ENCODE results near the gene IQCE.

The IQCE gene

GRCh38 chr7:2558629-2559282 lies at the start of gene IQCE:
IQCE (plus strand) TSS chr7:2558979; CDS start chr7:2559182, 203 bp downstream.
- Histone ChIP-seq H3K4me3 (ENCODE audit: low read depth, low read length) (peak within 1 kb of the TSS; percentile 73), H3K27me3 (replicated peaks) (no peaks in the 10 kb centered on the region), H3K36me3 (replicated peaks) (no peaks in the 10 kb centered on the region), H3K27ac (peak within 1 kb of the TSS; percentile 20)
- in situ Hi-C loops (cut with HindIII; ENCODE audit: low pct_ligation_motif_present, low sequenced_read_pairs) = no loop called here
- TF ChIP-seq CTCF (IDR thresholded peaks at IDR 0.05; ENCODE audit: low read depth, low read length, missing control alignments) = no peak
- DNase-seq = peak; percentile 75

GRCh38 chr7:2509298-2509906 lies 49.4 kb upstream of the IQCE start:
- DNase-seq = no peak
- in situ Hi-C loops (cut with HindIII; ENCODE audit: low pct_ligation_motif_present, low sequenced_read_pairs) = no loop called here
- no peak for TF ChIP-seq CTCF (IDR thresholded peaks at IDR 0.05; ENCODE audit: low read depth, low read length, missing control alignments)

GRCh38 chr7:2510130-2510776 lies 48.5 kb upstream of the IQCE start:
- DNase-seq = no peak

More at GRCh38 chr7:2509298-2509906, 49.4 kb upstream of the IQCE start:
- Histone ChIP-seq H3K36me3 (replicated peaks) (no peaks in the 10 kb centered on the region), H3K4me3 (ENCODE audit: low read depth, low read length) (no peak overlapping the region), H3K27ac (no peak overlapping the region), H3K27me3 (replicated peaks) (no peaks in the 10 kb centered on the region)

GRCh38 chr7:2510909-2511768 lies 47.6 kb upstream of the IQCE start:
- in situ Hi-C loops (cut with HindIII; ENCODE audit: low pct_ligation_motif_present, low sequenced_read_pairs) = no loop called here
- Histone ChIP-seq H3K27ac (no peak overlapping the region), H3K27me3 (replicated peaks) (no peaks in the 10 kb centered on the region), H3K4me3 (ENCODE audit: low read depth, low read length) (no peak overlapping the region), H3K36me3 (replicated peaks) (no peaks in the 10 kb centered on the region)
- DNase-seq = no peak
- no peak for TF ChIP-seq CTCF (IDR thresholded peaks at IDR 0.05; ENCODE audit: low read depth, low read length, missing control alignments)

More at GRCh38 chr7:2510130-2510776, 48.5 kb upstream of the IQCE start:
- no peak for TF ChIP-seq CTCF (IDR thresholded peaks at IDR 0.05; ENCODE audit: low read depth, low read length, missing control alignments)
- Histone ChIP-seq H3K36me3 (replicated peaks) (no peaks in the 10 kb centered on the region), H3K27ac (no peak overlapping the region), H3K27me3 (replicated peaks) (no peaks in the 10 kb centered on the region), H3K4me3 (ENCODE audit: low read depth, low read length) (no peak overlapping the region)
- in situ Hi-C loops (cut with HindIII; ENCODE audit: low pct_ligation_motif_present, low sequenced_read_pairs) = no loop called here

- in situ Hi-C loops (cut with HindIII; ENCODE audit: low pct_ligation_motif_present, low sequenced_read_pairs) = no loop called here
- TF ChIP-seq CTCF (IDR thresholded peaks at IDR 0.05; ENCODE audit: low read depth, low read length, missing control alignments) = no peak
- DNase-seq = no peak
- H3K27me3 ChIP-seq (replicated peaks) = no peaks in the 10 kb centered on the region
- no peak overlapping the region for H3K27ac ChIP-seq
- H3K36me3 ChIP-seq (replicated peaks) = no peaks in the 10 kb centered on the region
- no peak overlapping the region for H3K4me3 ChIP-seq (ENCODE audit: low read depth, low read length)
Measured at GRCh38 chr7:2511769-2512168, 47.0 kb upstream of the IQCE start.
